Measurements from ENCODE around the gene SLC7A5.

SLC7A5 gene

GRCh38 chr16:87784812-87785211 is 84.5 kb downstream of the SLC7A5 start:
- TF ChIP-seq, protein P1, sequence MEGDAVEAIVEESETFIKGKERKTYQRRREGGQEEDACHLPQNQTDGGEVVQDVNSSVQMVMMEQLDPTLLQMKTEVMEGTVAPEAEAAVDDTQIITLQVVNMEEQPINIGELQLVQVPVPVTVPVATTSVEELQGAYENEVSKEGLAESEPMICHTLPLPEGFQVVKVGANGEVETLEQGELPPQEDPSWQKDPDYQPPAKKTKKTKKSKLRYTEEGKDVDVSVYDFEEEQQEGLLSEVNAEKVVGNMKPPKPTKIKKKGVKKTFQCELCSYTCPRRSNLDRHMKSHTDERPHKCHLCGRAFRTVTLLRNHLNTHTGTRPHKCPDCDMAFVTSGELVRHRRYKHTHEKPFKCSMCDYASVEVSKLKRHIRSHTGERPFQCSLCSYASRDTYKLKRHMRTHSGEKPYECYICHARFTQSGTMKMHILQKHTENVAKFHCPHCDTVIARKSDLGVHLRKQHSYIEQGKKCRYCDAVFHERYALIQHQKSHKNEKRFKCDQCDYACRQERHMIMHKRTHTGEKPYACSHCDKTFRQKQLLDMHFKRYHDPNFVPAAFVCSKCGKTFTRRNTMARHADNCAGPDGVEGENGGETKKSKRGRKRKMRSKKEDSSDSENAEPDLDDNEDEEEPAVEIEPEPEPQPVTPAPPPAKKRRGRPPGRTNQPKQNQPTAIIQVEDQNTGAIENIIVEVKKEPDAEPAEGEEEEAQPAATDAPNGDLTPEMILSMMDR (conservative IDR thresholded peaks at IDR 0.05), result no peak
- no peak for TF ChIP-seq ZFX (IDR thresholded peaks at IDR 0.05)
- H3K27ac ChIP-seq, result no peak overlapping the region

DNA sequence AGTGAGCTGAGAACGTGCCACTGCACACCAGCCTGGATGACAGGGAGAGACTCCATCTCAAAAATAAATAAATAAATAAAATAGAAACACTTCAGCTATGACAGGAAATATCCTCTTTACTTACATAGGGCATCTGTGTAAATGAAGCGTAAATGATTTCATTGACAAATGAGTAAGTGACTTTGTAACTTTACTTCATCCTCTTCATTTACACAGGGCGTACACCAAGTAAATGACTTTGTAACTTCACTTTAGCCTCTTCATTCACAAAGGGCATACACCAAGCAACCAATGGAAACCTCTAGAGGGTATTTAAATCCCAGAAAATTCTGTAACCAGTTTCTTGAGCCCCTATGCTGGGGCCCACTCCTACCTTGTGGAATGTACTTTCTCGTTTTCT is 87.3 kb downstream of the SLC7A5 start:
- H3K27ac ChIP-seq, result no peak overlapping the region
- no peak for TF ChIP-seq ZFX (IDR thresholded peaks at IDR 0.05)
- TF ChIP-seq, protein P1 (conservative IDR thresholded peaks at IDR 0.05), result no peak

- TF ChIP-seq, protein P1 (conservative IDR thresholded peaks at IDR 0.05), result no peak
- TF ChIP-seq ZFX (IDR thresholded peaks at IDR 0.05), result no peak
- no peak overlapping the region; the same call in 1 of the 2 replicates for H3K27ac ChIP-seq
Observed at GRCh38 chr16:87780385-87780989, 88.8 kb downstream of the SLC7A5 start.

Measured in C4-2B (cell line).